Esophagus squamous epithelium (tissue), 4 donors: ENCODE results near the gene WWOX.

Experiments
- CTCF ChIP-seq, 6 experiments: fragments of 450-650 bp in 4 of 6; fragments of 200-600 bp in 2 of 6; sonication (generic) in 2 of 6; IDR thresholded peaks; one replicate each; pipeline ENCODE4 v1.5.1; 2016 to 2019; ENCODE audit warnings: antibody characterized with exemption in 6 of 6, mild to moderate bottlenecking in 4 of 6, moderate library complexity in 4 of 6
- POLR2A ChIP-seq, 4 donors: fragments of 450-650 bp; IDR thresholded peaks; one replicate each; pipeline ENCODE4 v1.6.1; 2017; ENCODE audit warnings: antibody characterized with exemption in 4 of 4, mild to moderate bottlenecking in 4 of 4, moderate library complexity in 3 of 4

GRCh38 chr16:79001156-79001967 is 901.9 kb downstream of the WWOX start:
- TF ChIP-seq CTCF (IDR thresholded peaks at IDR 0.05) = no peak
- TF ChIP-seq POLR2A (IDR thresholded peaks at IDR 0.05) = no peak
